Endothelial cell of umbilical vein (primary cell): ENCODE results near the gene SGCD. TPM values are rescaled to one million over a fixed set of nuclear protein-coding genes. Genes with fewer than 3 reads are reported as not detected.

Source experiments
- BruUV-seq: library from RNA; stranded (reverse); fragments of 400-500 nt; replicated peaks from 2 replicates; lab custom pipeline; 2021; lab: Mats Ljungman, UMichigan
- CTCF ChIA-PET: fragments of 300-600, 350-600 bp; sonication (Branson Sonifier 250); formaldehyde crosslinking; loops from one replicate; lab custom pipeline; 2021; ENCODE audit warnings: antibody characterized with exemption, inconsistent platforms; lab: Charles Lee
- POLR2A ChIA-PET: fragments of 300-600, 350-600 bp; sonication (Branson Sonifier 250); formaldehyde crosslinking; loops from one replicate; lab custom pipeline; 2021; ENCODE audit warnings: antibody characterized with exemption, inconsistent platforms; lab: Charles Lee
- DNase-seq: peaks from one replicate; pipeline ENCODE4 v3.0.0-alpha.2; 2011; ENCODE audit warnings: low read depth, low spot score
- FAIRE-seq: peaks from 2 replicates; lab custom pipeline; 2011; peaks lifted over from hg19 to GRCh38; lab: Jason Lieb, UNC
- H2AFZ ChIP-seq: 2 replicates; pipeline ENCODE4 v1.6.0; 2012; ENCODE audit warnings: low read depth, low read length, control low read depth, inconsistent platforms
- H3K27ac ChIP-seq: 2 replicates; pipeline ENCODE4 v1.5.1; 2011; ENCODE audit warnings: low read depth, mild to moderate bottlenecking, control low read depth, low read length, moderate library complexity; ENCODE audit not compliant: insufficient read depth
- H3K27me3 ChIP-seq, 2 experiments: 2 replicates each; pipeline versions ENCODE4 v1.6.0 to v1.6.1; 2011; ENCODE audit warnings: low read length in 2 of 2, mixed read lengths in 1 of 2; ENCODE audit not compliant: control insufficient read depth in 2 of 2, insufficient read depth in 2 of 2
- H3K36me3 ChIP-seq, 2 experiments: 2 replicates in 1 of 2; 3 replicates in 1 of 2; pipeline ENCODE4 v1.5.1; 2011; ENCODE audit warnings: low read length in 2 of 2, mild to moderate bottlenecking in 1 of 2, moderate library complexity in 1 of 2; ENCODE audit not compliant: control insufficient read depth in 2 of 2, insufficient read depth in 2 of 2; ENCODE audit errors: extremely low read depth in 1 of 2
- H3K4me1 ChIP-seq: 3 replicates; pipeline ENCODE4 v1.5.1; 2011; ENCODE audit warnings: mild to moderate bottlenecking, low read length; ENCODE audit not compliant: control insufficient read depth, insufficient read depth; ENCODE audit errors: extremely low read depth
- H3K4me2 ChIP-seq: 2 replicates; pipeline ENCODE4 v1.6.1; 2011; ENCODE audit warnings: low read length, control low read depth, mixed read lengths; ENCODE audit not compliant: insufficient read depth
- H3K4me3 ChIP-seq, 3 experiments: fragments of 200-600 bp in 1 of 3; sonication (generic), shearing (Covaris generic) in 1 of 3; replicated peaks in 1 of 3; 2 replicates each; pipeline ENCODE4 v1.5.1; 2011 to 2016; ENCODE audit warnings: control low read depth in 3 of 3, low read length in 3 of 3, mild to moderate bottlenecking in 2 of 3, inconsistent platforms in 1 of 3, low read depth in 1 of 3, moderate library complexity in 1 of 3; ENCODE audit not compliant: insufficient read depth in 1 of 3
- H3K79me2 ChIP-seq: 2 replicates; pipeline ENCODE4 v1.6.0; 2012; ENCODE audit warnings: low read length, inconsistent platforms; ENCODE audit not compliant: control insufficient read depth, insufficient read depth
- H3K9ac ChIP-seq: replicated peaks from 2 replicates; pipeline ENCODE3; 2011; ENCODE audit warnings: low read length, control low read depth; ENCODE audit not compliant: insufficient read depth; ENCODE audit errors: extremely low read depth
- H3K9me1 ChIP-seq: replicated peaks from 3 replicates; pipeline ENCODE4 v1.6.0; 2011; ENCODE audit warnings: mild to moderate bottlenecking, low read length; ENCODE audit not compliant: control insufficient read depth, insufficient read depth; ENCODE audit errors: extremely low read depth
- H3K9me3 ChIP-seq: replicated peaks from 2 replicates; pipeline ENCODE4 v1.5.1; 2012; ENCODE audit warnings: low read length, inconsistent platforms; ENCODE audit not compliant: control insufficient read depth, insufficient read depth
- H4K20me1 ChIP-seq: replicated peaks from 2 replicates; pipeline ENCODE3; 2011; ENCODE audit warnings: mild to moderate bottlenecking, low read length; ENCODE audit not compliant: control insufficient read depth, insufficient read depth; ENCODE audit errors: extremely low read depth
- CTCF ChIP-seq, 2 donors: IDR thresholded peaks; 1 replicate in 1 of 2; 2 replicates in 1 of 2; pipeline ENCODE4 v1.5.1; 2011; ENCODE audit warnings: low read length in 2 of 2, mild to moderate bottlenecking in 2 of 2, moderate library complexity in 2 of 2, control low read depth in 1 of 2, inconsistent platforms in 1 of 2, low read depth in 1 of 2; ENCODE audit not compliant: insufficient read depth in 1 of 2; ENCODE audit errors: extremely low read depth in 1 of 2
- EZH2 ChIP-seq: IDR thresholded peaks from 2 replicates; pipeline ENCODE4 v1.6.1; 2012; ENCODE audit warnings: borderline replicate concordance, low read depth, mild to moderate bottlenecking, moderate library complexity, low read length, inconsistent platforms; ENCODE audit not compliant: severe bottlenecking
- FOS ChIP-seq: IDR thresholded peaks from 2 replicates; pipeline ENCODE4 v1.6.1; 2011; ENCODE audit warnings: mild to moderate bottlenecking, low read length, moderate library complexity, borderline replicate concordance; ENCODE audit not compliant: insufficient read depth
- MAX ChIP-seq: IDR thresholded peaks from 2 replicates; pipeline ENCODE4 v1.6.1; 2011; ENCODE audit not compliant: insufficient read depth, insufficient read length
- MYC ChIP-seq: IDR thresholded peaks from one replicate; pipeline ENCODE4 v1.6.1; 2011; ENCODE audit warnings: mild to moderate bottlenecking, low read depth, low read length
- POLR2A ChIP-seq: IDR thresholded peaks from 2 replicates; pipeline ENCODE4 v1.6.1; 2012; ENCODE audit warnings: low read depth, mild to moderate bottlenecking, control low read depth, low read length
- POLR2AphosphoS5 ChIP-seq: IDR thresholded peaks from 2 replicates; pipeline ENCODE4 v1.6.1; 2012; ENCODE audit warnings: low read depth, mild to moderate bottlenecking, control low read depth, low read length, moderate library complexity; ENCODE audit not compliant: insufficient read depth
- dilution Hi-C: fragments of 300-500 bp; cut with MboI; formaldehyde crosslinking; loops from one replicate; pipeline ENCODE4 v1.15.0; 2019; ENCODE audit warnings: low sequenced_read_pairs; ENCODE audit not compliant: extremely low pct_ligation_motif_present
- intact Hi-C: fragments of 100-400 bp; cut with micrococcal nuclease; formaldehyde crosslinking; loops from one replicate; pipeline ENCODE4 v1.10.0; 2022
- polyA plus RNA-seq, 4 experiments: library from polyadenylated mRNA; depleted of rRNA in 3 of 4; stranded (reverse) in 3 of 4; unstranded in 1 of 4; fragments of >200 nt; gene quantifications; 2 replicates each; pipeline versions ENCODE4 v1.2.1 to v1.2.3, GENCODE V29; 2011 to 2012; ENCODE audit warnings: missing spikeins in 1 of 4
- total RNA-seq: library from RNA; stranded (reverse); gene quantifications from 2 replicates; pipeline ENCODE4 v1.2.3, GENCODE V29; 2021

Gene SGCD
- total and polyA plus RNA-seq, 2 donors (not counting 3 experiments of a cell fraction or from before 2014, with no cell fraction given) = not detected

GRCh38 chr5:156526081-156526925, 199.3 kb downstream of the SGCD start:
- CTCF ChIA-PET = no interaction called here
- dilution Hi-C loops = no loop called here
- no peak overlapping the region for H2AFZ ChIP-seq
- no peak overlapping the region for H3K4me2 ChIP-seq
- intact Hi-C loops = no loop called here
- no peak for TF ChIP-seq FOS
- TF ChIP-seq POLR2A = no peak
- TF ChIP-seq POLR2AphosphoS5 = no peak
- no peak for TF ChIP-seq EZH2
- TF ChIP-seq MYC = no peak
- no peak for TF ChIP-seq CTCF (IDR thresholded peaks at IDR 0.05; ENCODE audit: extremely low read depth in 1 of 2, insufficient read depth in 1 of 2, low read depth in 1 of 2, low read length in 2 of 2)
- no peak for TF ChIP-seq MAX
- no peaks in the 10 kb centered on the region for H3K27me3 ChIP-seq
- no peak for FAIRE-seq
- H3K9ac ChIP-seq = no peak overlapping the region
- no peaks in the 10 kb centered on the region for H3K9me1 ChIP-seq
- H3K4me3 ChIP-seq = no peak overlapping the region
- no peak for DNase-seq
- no TSS peak for BruUV-seq
- no peaks in the 10 kb centered on the region for H3K4me1 ChIP-seq
- H3K79me2 ChIP-seq = no peaks in the 10 kb centered on the region
- H4K20me1 ChIP-seq = no peaks in the 10 kb centered on the region
- POLR2A ChIA-PET = no interaction called here
- H3K27ac ChIP-seq = no peak overlapping the region
- peaks cover 4% of the 10 kb centered on the region for H3K9me3 ChIP-seq
- H3K36me3 ChIP-seq = no peaks in the 10 kb centered on the region
